ENCODE results near the gene OR1N1. TPM values are rescaled to one million over a fixed set of nuclear protein-coding genes. Genes with fewer than 3 reads are reported as not detected.

Gene OR1N1, protein sequence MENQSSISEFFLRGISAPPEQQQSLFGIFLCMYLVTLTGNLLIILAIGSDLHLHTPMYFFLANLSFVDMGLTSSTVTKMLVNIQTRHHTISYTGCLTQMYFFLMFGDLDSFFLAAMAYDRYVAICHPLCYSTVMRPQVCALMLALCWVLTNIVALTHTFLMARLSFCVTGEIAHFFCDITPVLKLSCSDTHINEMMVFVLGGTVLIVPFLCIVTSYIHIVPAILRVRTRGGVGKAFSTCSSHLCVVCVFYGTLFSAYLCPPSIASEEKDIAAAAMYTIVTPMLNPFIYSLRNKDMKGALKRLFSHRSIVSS
- total RNA-seq = not detected
- polyA plus RNA-seq (2013, experiment 1 of 2) = not detected
- not detected for polyA plus RNA-seq (2013, experiment 2 of 2)
- long read RNA-seq, experiment 1 = 0 reads
- long read RNA-seq, experiment 2 = 0 reads
- long read RNA-seq, experiment 3 = 0 reads
- long read RNA-seq, experiment 4 = 0 reads

DNA sequence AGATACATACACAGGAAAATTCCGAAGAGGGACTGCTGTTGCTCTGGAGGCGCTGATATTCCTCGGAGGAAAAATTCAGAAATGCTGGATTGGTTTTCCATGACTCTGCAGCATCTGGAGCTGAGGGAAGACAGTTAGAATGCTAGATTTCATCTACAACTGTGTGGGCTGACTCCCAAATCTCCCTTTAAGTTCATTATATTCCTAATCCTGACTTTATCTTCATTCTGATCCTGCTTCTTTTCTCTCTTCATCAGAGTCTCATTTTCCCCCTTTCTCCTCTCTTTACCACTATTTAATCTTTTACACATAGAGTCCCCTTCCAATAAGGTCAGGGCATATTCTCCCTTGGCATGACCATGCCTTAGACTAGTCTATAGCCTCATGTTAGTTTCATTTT lies at the start of gene OR1N1:
Gene OR1N1, minus strand, starts transcription at position 101 of the 400 bp plus-strand sequence. Its CDS starts 0 bp downstream, at position 101.
- no peak for DNase-seq
- Mint-ChIP-seq H3K36me3 (ENCODE audit: low read depth) (no peaks in the 10 kb centered on the region), H3K9me3 (peaks cover 11% of the 10 kb centered on the region)

DNA sequence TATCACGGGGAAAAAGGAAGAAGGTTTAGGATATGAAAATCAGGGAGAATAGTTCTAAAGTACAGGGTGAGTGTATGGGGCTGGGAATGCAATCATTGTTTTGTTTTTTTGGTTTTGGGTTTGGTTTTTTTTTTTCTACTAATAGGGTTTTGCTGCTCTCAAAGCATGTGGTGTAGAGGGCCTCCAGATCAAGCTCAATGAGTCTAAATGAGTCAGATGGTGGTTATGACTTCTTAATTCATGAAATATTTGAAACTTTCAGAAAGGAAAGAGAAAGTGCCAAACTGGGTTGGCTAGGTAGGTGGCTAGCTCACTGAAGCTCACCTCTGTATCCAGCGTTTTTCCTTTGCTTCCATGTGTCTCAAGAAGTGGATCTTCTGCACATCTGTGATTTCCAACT lies 45.4 kb upstream of the OR1N1 start:
- no peak overlapping the region for H3K27ac Mint-ChIP-seq
- Histone ChIP-seq H3K4me3 (ENCODE audit: low read length) (no peak overlapping the region), H3K27ac (ENCODE audit: low read depth, low read length) (no peak overlapping the region), H3K9me3 (ENCODE audit: control insufficient read depth, low read length) (peaks cover 24% of the 10 kb centered on the region), H3K9ac (ENCODE audit: extremely low read depth, low read length, poor library complexity, severe bottlenecking) (no peak overlapping the region), H3K36me3 (ENCODE audit: control insufficient read depth, insufficient read depth, low read length) (no peaks in the 10 kb centered on the region), H3K27me3 (ENCODE audit: control insufficient read depth, insufficient read depth, low read length, poor library complexity, severe bottlenecking) (no peaks in the 10 kb centered on the region), H3K4me1 (ENCODE audit: control insufficient read depth, insufficient read depth, low read length) (no peaks in the 10 kb centered on the region)
- no peaks in the 10 kb centered on the region for H3K36me3 Mint-ChIP-seq (ENCODE audit: low read depth)
- TF ChIP-seq, protein P1, sequence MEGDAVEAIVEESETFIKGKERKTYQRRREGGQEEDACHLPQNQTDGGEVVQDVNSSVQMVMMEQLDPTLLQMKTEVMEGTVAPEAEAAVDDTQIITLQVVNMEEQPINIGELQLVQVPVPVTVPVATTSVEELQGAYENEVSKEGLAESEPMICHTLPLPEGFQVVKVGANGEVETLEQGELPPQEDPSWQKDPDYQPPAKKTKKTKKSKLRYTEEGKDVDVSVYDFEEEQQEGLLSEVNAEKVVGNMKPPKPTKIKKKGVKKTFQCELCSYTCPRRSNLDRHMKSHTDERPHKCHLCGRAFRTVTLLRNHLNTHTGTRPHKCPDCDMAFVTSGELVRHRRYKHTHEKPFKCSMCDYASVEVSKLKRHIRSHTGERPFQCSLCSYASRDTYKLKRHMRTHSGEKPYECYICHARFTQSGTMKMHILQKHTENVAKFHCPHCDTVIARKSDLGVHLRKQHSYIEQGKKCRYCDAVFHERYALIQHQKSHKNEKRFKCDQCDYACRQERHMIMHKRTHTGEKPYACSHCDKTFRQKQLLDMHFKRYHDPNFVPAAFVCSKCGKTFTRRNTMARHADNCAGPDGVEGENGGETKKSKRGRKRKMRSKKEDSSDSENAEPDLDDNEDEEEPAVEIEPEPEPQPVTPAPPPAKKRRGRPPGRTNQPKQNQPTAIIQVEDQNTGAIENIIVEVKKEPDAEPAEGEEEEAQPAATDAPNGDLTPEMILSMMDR (conservative IDR thresholded peaks at IDR 0.05) = no peak
- WGBS, 2 experiments (ENCODE audit: insufficient coverage in 1 of 2, insufficient read length in 1 of 2) = 35 to 46% methylated on average over 2 of the region's 2 CpGs
- H3K27me3 Mint-ChIP-seq (ENCODE audit: insufficient read depth) = peaks cover 5% of the 10 kb centered on the region
- H3K9me3 Mint-ChIP-seq = peaks cover 54% of the 10 kb centered on the region
- no peaks in the 10 kb centered on the region for H3K4me1 Mint-ChIP-seq
- DNase-seq = no peak
- H3K4me3 Mint-ChIP-seq = no peak overlapping the region

More for the DNA sequence above, at the start of gene OR1N1:
- H3K27ac ChIP-seq (ENCODE audit: low read depth, low read length) = no peak within 1 kb of the TSS
- H3K36me3 ChIP-seq (ENCODE audit: control insufficient read depth, insufficient read depth, low read length) = no peaks in the 10 kb centered on the region
- TF ChIP-seq, protein P1 (conservative IDR thresholded peaks at IDR 0.05) = no peak
- H3K4me3 ChIP-seq (ENCODE audit: low read length) = no peak within 1 kb of the TSS
- Mint-ChIP-seq H3K27me3 (ENCODE audit: insufficient read depth) (peaks cover 48% of the 10 kb centered on the region), H3K4me1 (peaks cover 8% of the 10 kb centered on the region), H3K27ac (no peak within 1 kb of the TSS), H3K4me3 (no peak within 1 kb of the TSS)
- 77 to 82% methylated on average over 3 of the region's 3 CpGs for WGBS, 2 experiments (ENCODE audit: insufficient coverage in 1 of 2, insufficient read length in 1 of 2)
- H3K9me3 ChIP-seq (ENCODE audit: control insufficient read depth, low read length) = peaks cover 32% of the 10 kb centered on the region
- no peaks in the 10 kb centered on the region for H3K27me3 ChIP-seq (ENCODE audit: control insufficient read depth, insufficient read depth, low read length, poor library complexity, severe bottlenecking)
- no peaks in the 10 kb centered on the region for H3K4me1 ChIP-seq (ENCODE audit: control insufficient read depth, insufficient read depth, low read length)
- no peak within 1 kb of the TSS for H3K9ac ChIP-seq (ENCODE audit: extremely low read depth, low read length, poor library complexity, severe bottlenecking)

DNA sequence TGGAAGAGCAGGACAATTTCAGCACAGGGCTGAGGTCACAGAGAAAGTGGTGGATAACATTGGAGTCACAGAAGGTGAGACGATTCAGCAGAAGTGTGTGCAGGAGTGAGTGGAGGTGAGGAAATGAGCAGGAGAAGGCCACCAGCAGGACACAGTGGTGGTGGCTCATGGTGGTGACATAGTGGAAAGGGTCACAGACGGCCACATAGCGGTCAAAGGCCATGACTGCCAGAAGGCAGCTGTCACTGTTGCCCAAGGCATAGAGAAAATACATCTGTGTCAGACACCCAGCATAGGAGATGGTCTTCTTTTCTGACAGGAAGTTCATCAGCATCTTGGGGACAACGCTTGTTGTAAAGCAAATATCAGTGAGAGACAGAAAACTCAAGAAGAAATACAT lies 40.8 kb upstream of the OR1N1 start:
- H3K36me3 ChIP-seq (ENCODE audit: control insufficient read depth, insufficient read depth, low read length) = no peaks in the 10 kb centered on the region
- TF ChIP-seq, protein P1 (conservative IDR thresholded peaks at IDR 0.05) = no peak

More for the DNA sequence above, 40.8 kb upstream of the OR1N1 start:
- peaks cover 21% of the 10 kb centered on the region for H3K9me3 ChIP-seq (ENCODE audit: control insufficient read depth, low read length)
- DNase-seq = no peak
- no peak overlapping the region for H3K27ac ChIP-seq (ENCODE audit: low read depth, low read length)
- Mint-ChIP-seq H3K4me3 (no peak overlapping the region), H3K27me3 (ENCODE audit: insufficient read depth) (peaks cover 12% of the 10 kb centered on the region), H3K27ac (no peak overlapping the region), H3K9me3 (peaks cover 45% of the 10 kb centered on the region), H3K4me1 (no peaks in the 10 kb centered on the region), H3K36me3 (ENCODE audit: low read depth) (no peaks in the 10 kb centered on the region)
- 85 to 88% methylated on average over 4 of the region's 4 CpGs for WGBS, 2 experiments (ENCODE audit: insufficient coverage in 1 of 2, insufficient read length in 1 of 2)
- H3K9ac ChIP-seq (ENCODE audit: extremely low read depth, low read length, poor library complexity, severe bottlenecking) = no peak overlapping the region
- H3K27me3 ChIP-seq (ENCODE audit: control insufficient read depth, insufficient read depth, low read length, poor library complexity, severe bottlenecking) = no peaks in the 10 kb centered on the region
- no peaks in the 10 kb centered on the region for H3K4me1 ChIP-seq (ENCODE audit: control insufficient read depth, insufficient read depth, low read length)
- no peak overlapping the region for H3K4me3 ChIP-seq (ENCODE audit: low read length)
